ENCODE results near the gene AMPH. TPM values are rescaled to one million over a fixed set of nuclear protein-coding genes. Genes with fewer than 3 reads are reported as not detected.

AMPH gene
- polyA plus RNA-seq, 2 donors, result 0.28 to 0.51 TPM

GRCh38 chr7:38550836-38551235, 80.3 kb downstream of the AMPH start:
- H3K4me3 ChIP-seq (ENCODE audit: low read depth in 1 of 2, low read length in 2 of 2), result no peak overlapping the region
- H3K27ac ChIP-seq (ENCODE audit: low read depth in 2 of 2, low read length in 1 of 2), result no peak overlapping the region
- WGBS, 2 donors, result 53 to 55% methylated on average over 3 of the region's 3 CpGs
- no peaks in the 10 kb centered on the region for H3K27me3 ChIP-seq (ENCODE audit: control insufficient read depth in 1 of 2, insufficient read depth in 2 of 2, low read length in 2 of 2)
- H3K9me3 ChIP-seq (ENCODE audit: control insufficient read depth in 2 of 2, insufficient read depth in 1 of 2, low read depth in 1 of 2, low read length in 1 of 2), result peaks cover 0 to 2% of the 10 kb centered on the region in 2 donors
- no peaks in the 10 kb centered on the region for H3K4me1 ChIP-seq (ENCODE audit: control insufficient read depth in 2 of 2, insufficient read depth in 2 of 2, low read length in 1 of 2)
- H3K36me3 ChIP-seq (ENCODE audit: control insufficient read depth in 2 of 2, insufficient read depth in 2 of 2, low read length in 1 of 2), result no peaks in the 10 kb centered on the region

DNA sequence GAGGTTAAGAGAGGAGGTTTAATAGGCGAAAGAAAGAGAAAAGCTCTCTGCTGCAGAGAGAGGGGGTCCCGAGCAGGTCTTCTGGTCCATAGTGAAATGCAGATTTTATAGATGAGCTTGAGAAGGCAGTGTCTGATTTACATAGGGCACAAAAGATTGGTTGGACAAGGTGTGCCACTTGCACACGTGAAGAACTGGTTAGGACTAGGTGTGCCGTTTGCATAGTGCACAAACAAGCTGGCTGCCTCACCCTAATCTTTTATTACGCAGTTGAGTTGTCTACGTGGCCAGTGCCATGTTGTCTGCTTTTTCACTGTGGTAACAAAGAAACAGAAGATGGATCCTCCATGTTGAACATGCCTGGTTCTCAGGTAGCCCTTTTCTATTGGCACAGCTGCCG, 82.6 kb downstream of the AMPH start:
- 66 to 69% methylated on average over 7 of the region's 7 CpGs for WGBS, 2 donors
- Histone ChIP-seq H3K36me3 (ENCODE audit: control insufficient read depth in 2 of 2, insufficient read depth in 2 of 2, low read length in 1 of 2) (no peaks in the 10 kb centered on the region), H3K27me3 (ENCODE audit: control insufficient read depth in 1 of 2, insufficient read depth in 2 of 2, low read length in 2 of 2) (no peaks in the 10 kb centered on the region), H3K4me1 (ENCODE audit: control insufficient read depth in 2 of 2, insufficient read depth in 2 of 2, low read length in 1 of 2) (no peaks in the 10 kb centered on the region), H3K27ac (ENCODE audit: low read depth in 2 of 2, low read length in 1 of 2) (no peak overlapping the region), H3K4me3 (ENCODE audit: low read depth in 1 of 2, low read length in 2 of 2) (no peak overlapping the region), H3K9me3 (ENCODE audit: control insufficient read depth in 2 of 2, insufficient read depth in 1 of 2, low read depth in 1 of 2, low read length in 1 of 2) (peaks cover 0 to 2% of the 10 kb centered on the region in 2 donors)

- Histone ChIP-seq H3K36me3 (ENCODE audit: control insufficient read depth in 2 of 2, insufficient read depth in 2 of 2, low read length in 1 of 2) (no peaks in the 10 kb centered on the region), H3K4me1 (ENCODE audit: control insufficient read depth in 2 of 2, insufficient read depth in 2 of 2, low read length in 1 of 2) (no peaks in the 10 kb centered on the region), H3K27ac (ENCODE audit: low read depth in 2 of 2, low read length in 1 of 2) (no peak overlapping the region), H3K27me3 (ENCODE audit: control insufficient read depth in 1 of 2, insufficient read depth in 2 of 2, low read length in 2 of 2) (no peaks in the 10 kb centered on the region), H3K9me3 (ENCODE audit: control insufficient read depth in 2 of 2, insufficient read depth in 1 of 2, low read depth in 1 of 2, low read length in 1 of 2) (peaks cover 0 to 2% of the 10 kb centered on the region in 2 donors), H3K4me3 (ENCODE audit: low read depth in 1 of 2, low read length in 2 of 2) (no peak overlapping the region)
- WGBS, 2 donors, result 69 to 84% methylated on average over 4 of the region's 4 CpGs
These were observed 84.4 kb downstream of the AMPH start for GRCh38 chr7:38546763-38547162.

DNA sequence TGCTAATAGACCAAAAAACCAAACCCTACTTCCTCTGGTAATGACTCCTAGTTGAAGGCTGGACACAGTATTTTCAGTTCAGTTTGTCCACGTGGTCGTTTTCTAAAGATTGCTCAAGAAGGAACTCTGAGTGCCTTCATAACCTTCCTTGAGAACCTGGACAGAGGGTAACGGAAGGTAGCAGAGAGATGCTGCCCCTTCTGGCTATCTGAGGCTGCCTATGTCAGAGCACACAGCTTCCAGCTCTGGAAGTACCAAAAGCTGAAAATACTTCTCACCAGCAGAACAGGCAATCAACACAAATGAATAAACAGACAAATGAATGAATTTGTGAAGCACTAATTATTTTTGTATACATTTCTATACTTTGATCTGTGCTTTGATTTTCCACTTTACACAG, 85.2 kb downstream of the AMPH start:
- Histone ChIP-seq H3K27ac (ENCODE audit: low read depth in 2 of 2, low read length in 1 of 2) (no peak overlapping the region), H3K27me3 (ENCODE audit: control insufficient read depth in 1 of 2, insufficient read depth in 2 of 2, low read length in 2 of 2) (no peaks in the 10 kb centered on the region), H3K4me3 (ENCODE audit: low read depth in 1 of 2, low read length in 2 of 2) (no peak overlapping the region), H3K36me3 (ENCODE audit: control insufficient read depth in 2 of 2, insufficient read depth in 2 of 2, low read length in 1 of 2) (no peaks in the 10 kb centered on the region), H3K4me1 (ENCODE audit: control insufficient read depth in 2 of 2, insufficient read depth in 2 of 2, low read length in 1 of 2) (no peaks in the 10 kb centered on the region), H3K9me3 (ENCODE audit: control insufficient read depth in 2 of 2, insufficient read depth in 1 of 2, low read depth in 1 of 2, low read length in 1 of 2) (peaks cover 0 to 2% of the 10 kb centered on the region in 2 donors)
- WGBS, 2 donors, result 61 to 65% methylated on average over 3 of the region's 3 CpGs

DNA sequence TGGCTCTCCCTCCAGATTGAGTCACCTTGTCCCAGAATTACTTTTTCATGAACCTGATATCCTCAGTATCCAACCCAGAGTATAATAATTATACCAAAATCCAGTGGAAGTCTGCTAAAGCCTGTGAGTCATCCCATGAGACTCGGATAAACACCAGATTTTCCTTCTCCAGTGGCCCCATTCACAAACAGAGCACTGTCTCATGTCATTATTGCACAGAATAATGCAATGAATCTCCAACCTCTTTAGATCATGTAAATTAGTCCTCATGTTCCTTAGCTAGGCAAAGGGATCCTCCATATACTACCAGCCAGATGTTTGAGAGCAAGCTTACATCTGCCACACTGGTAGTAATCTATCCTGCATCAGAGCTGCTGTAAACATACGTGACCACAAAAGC, 89.0 kb downstream of the AMPH start:
- Histone ChIP-seq H3K4me3 (ENCODE audit: low read depth in 1 of 2, low read length in 2 of 2) (no peak overlapping the region), H3K27me3 (ENCODE audit: control insufficient read depth in 1 of 2, insufficient read depth in 2 of 2, low read length in 2 of 2) (no peaks in the 10 kb centered on the region), H3K36me3 (ENCODE audit: control insufficient read depth in 2 of 2, insufficient read depth in 2 of 2, low read length in 1 of 2) (no peaks in the 10 kb centered on the region), H3K4me1 (ENCODE audit: control insufficient read depth in 2 of 2, insufficient read depth in 2 of 2, low read length in 1 of 2) (no peaks in the 10 kb centered on the region), H3K27ac (ENCODE audit: low read depth in 2 of 2, low read length in 1 of 2) (no peak overlapping the region), H3K9me3 (ENCODE audit: control insufficient read depth in 2 of 2, insufficient read depth in 1 of 2, low read depth in 1 of 2, low read length in 1 of 2) (peaks cover 0 to 2% of the 10 kb centered on the region in 2 donors)
- 72 to 74% methylated on average over 2 of the region's 2 CpGs for WGBS, 2 donors

DNA sequence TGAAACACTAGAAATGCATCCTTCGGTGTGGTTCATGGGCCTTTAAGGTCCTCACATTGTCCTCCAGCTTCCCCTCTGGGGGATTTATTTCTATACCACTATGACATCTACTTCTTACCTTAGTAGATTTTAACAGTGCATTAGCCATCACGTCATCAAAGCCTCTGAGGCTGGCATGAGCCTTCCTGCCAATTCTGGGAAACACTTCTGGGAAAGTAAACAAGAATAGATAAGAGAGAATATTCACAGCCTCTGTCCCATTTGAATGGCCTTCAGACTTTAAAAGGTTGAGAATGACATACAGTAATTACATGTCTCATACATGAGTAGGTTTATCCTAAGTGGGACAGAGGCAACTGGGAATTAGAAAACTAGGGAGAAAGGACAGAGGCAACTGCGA, 89.7 kb downstream of the AMPH start:
- no peak overlapping the region for H3K4me3 ChIP-seq (ENCODE audit: low read depth in 1 of 2, low read length in 2 of 2)
- H3K27ac ChIP-seq (ENCODE audit: low read depth in 2 of 2, low read length in 1 of 2), result no peak overlapping the region
- no peaks in the 10 kb centered on the region for H3K27me3 ChIP-seq (ENCODE audit: control insufficient read depth in 1 of 2, insufficient read depth in 2 of 2, low read length in 2 of 2)
- no peaks in the 10 kb centered on the region for H3K36me3 ChIP-seq (ENCODE audit: control insufficient read depth in 2 of 2, insufficient read depth in 2 of 2, low read length in 1 of 2)
- H3K4me1 ChIP-seq (ENCODE audit: control insufficient read depth in 2 of 2, insufficient read depth in 2 of 2, low read length in 1 of 2), result no peaks in the 10 kb centered on the region
- WGBS, 2 donors, result 65 to 68% methylated on average over 3 of the region's 3 CpGs
- no peaks in the 10 kb centered on the region for H3K9me3 ChIP-seq (ENCODE audit: control insufficient read depth in 2 of 2, insufficient read depth in 1 of 2, low read depth in 1 of 2, low read length in 1 of 2)

- 77 to 82% methylated on average over 2 of the region's 2 CpGs for WGBS, 2 donors
- Histone ChIP-seq H3K27me3 (ENCODE audit: control insufficient read depth in 1 of 2, insufficient read depth in 2 of 2, low read length in 2 of 2) (no peaks in the 10 kb centered on the region), H3K4me3 (ENCODE audit: low read depth in 1 of 2, low read length in 2 of 2) (no peak overlapping the region), H3K27ac (ENCODE audit: low read depth in 2 of 2, low read length in 1 of 2) (no peak overlapping the region), H3K36me3 (ENCODE audit: control insufficient read depth in 2 of 2, insufficient read depth in 2 of 2, low read length in 1 of 2) (no peaks in the 10 kb centered on the region), H3K4me1 (ENCODE audit: control insufficient read depth in 2 of 2, insufficient read depth in 2 of 2, low read length in 1 of 2) (no peaks in the 10 kb centered on the region), H3K9me3 (ENCODE audit: control insufficient read depth in 2 of 2, insufficient read depth in 1 of 2, low read depth in 1 of 2, low read length in 1 of 2) (no peaks in the 10 kb centered on the region)
These were observed 91.6 kb downstream of the AMPH start for GRCh38 chr7:38539477-38540081.

DNA sequence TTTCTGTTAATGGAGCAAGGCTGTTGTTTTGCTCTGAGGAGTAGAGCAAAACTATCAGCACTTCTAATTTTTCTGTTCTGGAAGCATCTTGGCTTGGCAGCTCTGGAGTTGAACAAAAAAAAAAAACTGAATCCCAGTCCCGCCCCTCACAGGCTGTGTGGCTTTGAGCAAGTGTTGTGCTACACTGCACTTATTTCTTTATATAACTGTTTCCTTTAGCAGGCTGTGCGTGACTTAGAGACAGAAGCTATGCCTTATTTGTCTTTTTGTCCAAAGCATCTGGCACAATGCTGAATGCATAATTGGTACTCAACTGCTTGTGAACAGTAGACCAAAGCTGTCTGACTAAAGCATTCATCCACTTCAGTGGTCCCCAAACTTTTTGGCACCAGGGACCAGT, 96.1 kb downstream of the AMPH start:
- no peak overlapping the region for H3K27ac ChIP-seq (ENCODE audit: low read depth in 2 of 2, low read length in 1 of 2)
- H3K4me1 ChIP-seq (ENCODE audit: control insufficient read depth in 2 of 2, insufficient read depth in 2 of 2, low read length in 1 of 2), result no peaks in the 10 kb centered on the region
- WGBS, 2 donors, result 58 to 64% methylated on average over 2 of the region's 2 CpGs
- H3K4me3 ChIP-seq (ENCODE audit: low read depth in 1 of 2, low read length in 2 of 2), result no peak overlapping the region
- no peaks in the 10 kb centered on the region for H3K36me3 ChIP-seq (ENCODE audit: control insufficient read depth in 2 of 2, insufficient read depth in 2 of 2, low read length in 1 of 2)
- H3K27me3 ChIP-seq (ENCODE audit: control insufficient read depth in 1 of 2, insufficient read depth in 2 of 2, low read length in 2 of 2), result no peaks in the 10 kb centered on the region
- H3K9me3 ChIP-seq (ENCODE audit: control insufficient read depth in 2 of 2, insufficient read depth in 1 of 2, low read depth in 1 of 2, low read length in 1 of 2), result no peaks in the 10 kb centered on the region

- H3K27ac ChIP-seq (ENCODE audit: low read depth in 2 of 2, low read length in 1 of 2), result no peak overlapping the region
- H3K27me3 ChIP-seq (ENCODE audit: control insufficient read depth in 1 of 2, insufficient read depth in 2 of 2, low read length in 2 of 2), result no peaks in the 10 kb centered on the region
- H3K9me3 ChIP-seq (ENCODE audit: control insufficient read depth in 2 of 2, insufficient read depth in 1 of 2, low read depth in 1 of 2, low read length in 1 of 2), result peaks cover 0 to 2% of the 10 kb centered on the region in 2 donors
- H3K36me3 ChIP-seq (ENCODE audit: control insufficient read depth in 2 of 2, insufficient read depth in 2 of 2, low read length in 1 of 2), result no peaks in the 10 kb centered on the region
- no peak overlapping the region for H3K4me3 ChIP-seq (ENCODE audit: low read depth in 1 of 2, low read length in 2 of 2)
- WGBS, 2 donors, result 88 to 94% methylated on average over 1 of the region's 1 CpG
- H3K4me1 ChIP-seq (ENCODE audit: control insufficient read depth in 2 of 2, insufficient read depth in 2 of 2, low read length in 1 of 2), result no peaks in the 10 kb centered on the region
These were observed 105.3 kb downstream of the AMPH start for GRCh38 chr7:38525857-38526256.

DNA sequence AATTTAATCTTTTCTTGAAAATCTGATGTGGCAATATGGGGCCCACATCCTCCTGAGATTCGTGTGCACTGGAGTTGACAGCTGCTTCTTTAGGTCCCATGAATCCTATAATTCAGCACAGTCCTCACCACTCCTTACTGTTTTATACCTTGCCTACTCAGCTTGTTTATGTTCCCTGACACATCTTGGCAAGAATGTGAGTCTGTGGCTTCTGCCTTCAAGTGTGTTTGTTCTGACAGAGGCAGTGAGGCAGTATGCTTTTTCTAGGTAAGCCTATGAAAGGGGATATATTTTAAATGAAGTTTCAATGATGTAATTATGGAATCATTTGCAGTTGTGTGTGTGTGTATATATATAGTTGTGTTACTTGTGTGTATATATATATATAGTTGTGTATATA, 106.4 kb downstream of the AMPH start:
- Histone ChIP-seq H3K4me3 (ENCODE audit: low read depth in 1 of 2, low read length in 2 of 2) (no peak overlapping the region), H3K9me3 (ENCODE audit: control insufficient read depth in 2 of 2, insufficient read depth in 1 of 2, low read depth in 1 of 2, low read length in 1 of 2) (peaks cover 0 to 2% of the 10 kb centered on the region in 2 donors), H3K27ac (ENCODE audit: low read depth in 2 of 2, low read length in 1 of 2) (no peak overlapping the region), H3K27me3 (ENCODE audit: control insufficient read depth in 1 of 2, insufficient read depth in 2 of 2, low read length in 2 of 2) (no peaks in the 10 kb centered on the region), H3K4me1 (ENCODE audit: control insufficient read depth in 2 of 2, insufficient read depth in 2 of 2, low read length in 1 of 2) (no peaks in the 10 kb centered on the region), H3K36me3 (ENCODE audit: control insufficient read depth in 2 of 2, insufficient read depth in 2 of 2, low read length in 1 of 2) (no peaks in the 10 kb centered on the region)
- 36 to 38% methylated on average over 1 of the region's 1 CpG for WGBS, 2 donors
